Measurements from ENCODE around the gene PHC2.

DNA sequence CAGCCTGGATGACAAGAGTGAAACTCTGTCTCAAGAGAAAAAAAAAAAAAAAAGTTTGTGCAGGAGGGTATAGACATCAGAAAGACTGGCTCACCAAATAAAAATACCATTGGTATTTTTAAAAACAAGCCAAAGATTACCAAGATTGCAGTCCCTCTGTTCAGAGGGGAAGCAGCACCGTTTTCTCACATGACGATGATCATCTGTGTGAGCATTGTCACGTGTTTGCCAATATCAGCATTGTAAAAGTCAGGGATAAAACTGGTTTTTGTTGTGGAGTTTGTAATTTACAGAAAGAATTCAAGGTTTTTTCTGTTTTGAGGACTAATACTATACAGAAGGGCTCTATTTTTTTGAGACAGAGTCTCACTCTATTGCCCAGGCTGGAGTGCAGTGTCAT lies 148.1 kb downstream of the PHC2 start:
- TF ChIP-seq, protein P1, sequence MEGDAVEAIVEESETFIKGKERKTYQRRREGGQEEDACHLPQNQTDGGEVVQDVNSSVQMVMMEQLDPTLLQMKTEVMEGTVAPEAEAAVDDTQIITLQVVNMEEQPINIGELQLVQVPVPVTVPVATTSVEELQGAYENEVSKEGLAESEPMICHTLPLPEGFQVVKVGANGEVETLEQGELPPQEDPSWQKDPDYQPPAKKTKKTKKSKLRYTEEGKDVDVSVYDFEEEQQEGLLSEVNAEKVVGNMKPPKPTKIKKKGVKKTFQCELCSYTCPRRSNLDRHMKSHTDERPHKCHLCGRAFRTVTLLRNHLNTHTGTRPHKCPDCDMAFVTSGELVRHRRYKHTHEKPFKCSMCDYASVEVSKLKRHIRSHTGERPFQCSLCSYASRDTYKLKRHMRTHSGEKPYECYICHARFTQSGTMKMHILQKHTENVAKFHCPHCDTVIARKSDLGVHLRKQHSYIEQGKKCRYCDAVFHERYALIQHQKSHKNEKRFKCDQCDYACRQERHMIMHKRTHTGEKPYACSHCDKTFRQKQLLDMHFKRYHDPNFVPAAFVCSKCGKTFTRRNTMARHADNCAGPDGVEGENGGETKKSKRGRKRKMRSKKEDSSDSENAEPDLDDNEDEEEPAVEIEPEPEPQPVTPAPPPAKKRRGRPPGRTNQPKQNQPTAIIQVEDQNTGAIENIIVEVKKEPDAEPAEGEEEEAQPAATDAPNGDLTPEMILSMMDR (conservative IDR thresholded peaks at IDR 0.05; ENCODE audit: low read length) = no peak
- TF ChIP-seq EZH2phosphoT487 (IDR thresholded peaks at IDR 0.05; ENCODE audit: borderline replicate concordance, low read depth, low read length) = no peak

All from OCI-LY7 (cell line).